Activated naive CD4-positive, alpha-beta T cell treated with anti-CD3 and anti-CD28 coated beads, Interleukin-2, amount 10 ng/mL, durations not matched to agents 5 hours and 36 hours (primary cell): Measurements from ENCODE around the gene RAB35. TPM values are rescaled to one million over a fixed set of nuclear protein-coding genes. Genes with fewer than 3 reads are reported as not detected.

ENCODE experiments used
- microRNA-seq: library from miRNA; unstranded; fragments of <30 nt; microRNA quantifications from one replicate; pipeline ENCODE4 v1.2.0, GENCODE V29; 2022; ENCODE audit warnings: borderline microRNAs expressed, borderline replicate concordance
- total RNA-seq, 2 experiments: library from RNA; stranded (reverse); gene quantifications; one replicate each; pipeline ENCODE4 v1.2.3, GENCODE V29; 2021

The RAB35 gene
- total RNA-seq: 10 to 100 TPM; 68.7 to 76.7 TPM

DNA sequence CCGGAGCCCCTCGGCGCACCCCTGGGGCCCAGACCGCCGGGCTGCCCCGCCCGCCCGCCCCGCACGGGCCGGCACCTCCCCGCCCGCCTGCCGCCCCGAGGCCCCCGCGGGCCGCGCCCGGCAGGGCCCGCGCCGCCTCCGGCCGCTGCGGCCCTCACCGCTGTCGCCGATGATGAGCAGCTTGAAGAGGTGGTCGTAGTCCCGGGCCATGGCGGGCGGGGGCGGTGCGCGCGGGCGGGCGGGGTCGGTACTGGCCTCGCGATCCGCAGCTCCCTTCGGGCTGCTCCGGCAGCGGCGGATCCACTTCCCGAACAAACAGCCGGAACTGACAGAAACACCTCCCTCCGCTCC is at the start of gene RAB35:
Gene RAB35, minus strand, starts transcription at position 313 of the 351 bp plus-strand sequence. Its CDS starts 103 bp downstream, at position 210.

Small RNA genes within 50 kb of the gene (microRNA-seq; reads per million reads assigned to microRNA genes)
- gene MIR4498: not detected

Other genes starting within 250 kb of the RAB35 start
- gene CIT, start 239.4 kb downstream of the RAB35 start, total RNA-seq: 10 to 100 TPM; 98.2 to 98.3 TPM
- 10 to 100 TPM; 54.4 to 55.9 TPM for gene BICDL1, start 127.5 kb downstream of the RAB35 start, total RNA-seq
- gene GCN1, start 78.0 kb upstream of the RAB35 start, total RNA-seq: 10 to 100 TPM; 73.6 to 90.8 TPM
- 1,000 to 10,000 TPM; 2,504 to 2,739 TPM for gene RPLP0, start 84.4 kb upstream of the RAB35 start, total RNA-seq
- gene PXN, start 149.0 kb upstream of the RAB35 start, total RNA-seq: 100 to 1,000 TPM; 213 to 220 TPM
- 1,000 to 10,000 TPM; 4,740 to 5,284 TPM for gene RNU4-2, start 175.2 kb upstream of the RAB35 start, total RNA-seq
- gene RNU4-1, start 176.5 kb upstream of the RAB35 start, total RNA-seq: 1,000 to 10,000 TPM; 1,844 to 2,200 TPM
- 1 to 10 TPM; 1.5 to 1.6 TPM for gene SIRT4, start 185.6 kb upstream of the RAB35 start, total RNA-seq
- gene PLA2G1B, start 211.0 kb upstream of the RAB35 start, total RNA-seq: not detected